Skin of body (tissue), 2 donors: ENCODE measurements around the gene VAV1. TPM values are rescaled to one million over a fixed set of nuclear protein-coding genes. Genes with fewer than 3 reads are reported as not detected.

Experiments used
- DNase-seq: peaks from one replicate; lab custom pipeline; 2025; lab: John Stamatoyannopoulos, UW
- total RNA-seq: library from RNA; depleted of rRNA; stranded (reverse); fragments of >200 nt; gene quantifications from one replicate; pipeline ENCODE4 v1.2.3, GENCODE V29; 2014

The VAV1 gene, protein sequence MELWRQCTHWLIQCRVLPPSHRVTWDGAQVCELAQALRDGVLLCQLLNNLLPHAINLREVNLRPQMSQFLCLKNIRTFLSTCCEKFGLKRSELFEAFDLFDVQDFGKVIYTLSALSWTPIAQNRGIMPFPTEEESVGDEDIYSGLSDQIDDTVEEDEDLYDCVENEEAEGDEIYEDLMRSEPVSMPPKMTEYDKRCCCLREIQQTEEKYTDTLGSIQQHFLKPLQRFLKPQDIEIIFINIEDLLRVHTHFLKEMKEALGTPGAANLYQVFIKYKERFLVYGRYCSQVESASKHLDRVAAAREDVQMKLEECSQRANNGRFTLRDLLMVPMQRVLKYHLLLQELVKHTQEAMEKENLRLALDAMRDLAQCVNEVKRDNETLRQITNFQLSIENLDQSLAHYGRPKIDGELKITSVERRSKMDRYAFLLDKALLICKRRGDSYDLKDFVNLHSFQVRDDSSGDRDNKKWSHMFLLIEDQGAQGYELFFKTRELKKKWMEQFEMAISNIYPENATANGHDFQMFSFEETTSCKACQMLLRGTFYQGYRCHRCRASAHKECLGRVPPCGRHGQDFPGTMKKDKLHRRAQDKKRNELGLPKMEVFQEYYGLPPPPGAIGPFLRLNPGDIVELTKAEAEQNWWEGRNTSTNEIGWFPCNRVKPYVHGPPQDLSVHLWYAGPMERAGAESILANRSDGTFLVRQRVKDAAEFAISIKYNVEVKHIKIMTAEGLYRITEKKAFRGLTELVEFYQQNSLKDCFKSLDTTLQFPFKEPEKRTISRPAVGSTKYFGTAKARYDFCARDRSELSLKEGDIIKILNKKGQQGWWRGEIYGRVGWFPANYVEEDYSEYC
- 4.7 TPM for total RNA-seq

GRCh38 chr19:6772028-6772865 is at the start of gene VAV1:
Gene VAV1 (plus strand): TSS chr19:6772708. CDS start chr19:6772808, 100 bp downstream.
- DNase-seq = no peak

DNA sequence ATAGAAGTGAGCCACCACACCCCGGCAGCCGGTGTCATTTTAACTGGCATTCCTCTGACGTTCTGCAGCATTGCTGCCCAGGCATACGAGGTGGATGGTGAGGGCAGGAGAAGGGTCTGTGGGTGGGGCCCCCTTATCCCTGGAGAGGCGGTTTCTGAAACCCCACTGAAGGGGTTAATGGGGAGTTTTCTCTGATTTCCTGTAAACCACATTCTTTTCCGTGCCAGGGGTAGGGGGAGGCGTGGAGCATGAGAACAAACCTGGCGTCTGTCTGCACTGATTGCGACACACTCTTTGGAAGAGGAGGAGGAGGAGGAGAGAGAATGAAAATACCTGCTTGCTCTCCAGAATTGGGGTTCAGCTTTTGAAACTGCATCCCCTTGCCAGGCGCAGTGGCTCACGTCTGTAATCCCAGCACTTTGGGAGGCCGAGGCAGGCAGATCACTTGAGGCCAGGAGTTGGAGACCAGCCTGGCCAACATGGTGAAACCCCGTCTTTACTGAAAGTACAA is 49.3 kb upstream of the VAV1 start:
- DNase-seq = no peak

- DNase-seq = no peak
These were observed 48.8 kb upstream of the VAV1 start for GRCh38 chr19:6723738-6724137.

GRCh38 chr19:6724631-6725492 is 47.6 kb upstream of the VAV1 start:
- DNase-seq = no peak

- no peak for DNase-seq
These were observed 46.8 kb upstream of the VAV1 start for GRCh38 chr19:6725513-6726231.

DNA sequence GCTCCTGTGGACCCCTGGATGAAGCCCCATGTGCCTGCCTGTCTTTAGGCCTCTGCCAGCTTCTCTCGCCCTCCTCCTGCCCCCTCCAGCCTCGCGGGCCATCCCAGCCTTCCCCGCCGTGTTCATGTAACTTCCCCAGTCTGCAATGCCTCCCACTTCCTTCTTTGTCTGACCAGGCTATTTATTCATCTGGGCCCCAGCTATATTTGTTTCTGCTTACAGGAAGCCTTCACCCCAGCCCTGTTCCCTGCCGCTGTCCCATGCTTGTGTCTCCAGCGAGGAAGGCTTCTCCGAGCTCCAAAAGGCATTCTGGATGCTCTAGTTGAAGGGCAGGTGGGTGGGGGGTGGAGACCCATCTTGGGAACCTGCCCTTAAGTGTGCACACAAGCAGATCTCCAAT is 44.2 kb upstream of the VAV1 start:
- DNase-seq = no peak

- DNase-seq = no peak
These were observed 42.8 kb upstream of the VAV1 start for GRCh38 chr19:6729573-6730152.

GRCh38 chr19:6730153-6730804 is 42.2 kb upstream of the VAV1 start:
- no peak for DNase-seq

DNA sequence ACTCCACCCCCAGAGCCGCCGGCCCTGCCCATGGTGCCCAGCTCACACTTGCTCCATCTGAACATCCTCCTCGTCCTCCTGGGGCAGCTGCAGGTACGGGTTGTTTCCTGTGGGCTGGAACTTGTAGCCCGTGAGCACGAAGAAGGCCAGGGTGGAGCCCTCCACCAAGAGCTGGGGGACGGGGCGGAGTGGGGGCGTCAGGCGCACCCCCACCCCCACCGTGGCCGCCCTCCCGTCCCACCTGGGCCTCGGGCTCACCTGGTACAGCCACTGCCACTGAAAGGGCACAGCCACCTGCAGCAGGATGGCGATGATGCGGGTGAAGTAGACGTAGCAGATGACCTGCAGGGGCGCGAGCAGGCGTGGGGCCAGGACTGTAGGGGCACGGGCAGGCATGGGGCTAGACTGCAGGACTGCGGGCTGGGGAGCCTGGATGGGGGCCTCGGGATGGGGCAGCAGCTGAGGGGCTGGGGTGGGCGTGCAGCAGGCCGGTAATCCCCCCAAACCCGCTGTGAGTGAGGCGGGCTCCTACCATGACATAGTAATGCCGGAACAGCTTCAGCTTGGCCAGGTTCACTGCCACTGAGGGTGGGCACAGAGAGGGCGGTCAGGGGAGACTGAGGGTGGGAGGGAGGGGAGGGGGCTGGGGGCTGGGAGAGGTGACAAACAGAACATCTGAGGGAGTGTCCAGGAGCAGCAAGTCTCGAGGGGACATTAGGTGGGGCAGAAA is 41.4 kb upstream of the VAV1 start:
- no peak for DNase-seq

DNA sequence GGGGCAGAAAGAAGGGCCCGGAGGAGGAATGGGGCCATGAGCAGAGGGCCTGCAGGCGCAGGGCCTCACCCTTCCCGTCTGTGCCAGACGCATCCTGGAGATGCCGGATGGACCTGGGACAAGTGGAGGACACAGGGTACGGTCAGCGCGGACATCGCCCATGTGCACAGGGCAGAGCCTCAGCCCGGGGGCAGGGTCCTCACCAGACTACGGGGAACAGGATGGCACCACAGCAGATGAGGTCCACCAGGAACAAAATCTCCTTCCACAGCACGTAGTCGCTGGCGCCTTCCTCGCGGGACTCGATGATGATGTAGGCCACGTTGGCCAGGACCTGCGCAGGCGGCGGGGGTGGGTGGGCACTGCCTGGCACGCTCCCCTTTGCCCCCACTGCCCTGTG is 40.7 kb upstream of the VAV1 start:
- no peak for DNase-seq

GRCh38 chr19:6732803-6733337 is 39.6 kb upstream of the VAV1 start:
- no peak for DNase-seq

DNA sequence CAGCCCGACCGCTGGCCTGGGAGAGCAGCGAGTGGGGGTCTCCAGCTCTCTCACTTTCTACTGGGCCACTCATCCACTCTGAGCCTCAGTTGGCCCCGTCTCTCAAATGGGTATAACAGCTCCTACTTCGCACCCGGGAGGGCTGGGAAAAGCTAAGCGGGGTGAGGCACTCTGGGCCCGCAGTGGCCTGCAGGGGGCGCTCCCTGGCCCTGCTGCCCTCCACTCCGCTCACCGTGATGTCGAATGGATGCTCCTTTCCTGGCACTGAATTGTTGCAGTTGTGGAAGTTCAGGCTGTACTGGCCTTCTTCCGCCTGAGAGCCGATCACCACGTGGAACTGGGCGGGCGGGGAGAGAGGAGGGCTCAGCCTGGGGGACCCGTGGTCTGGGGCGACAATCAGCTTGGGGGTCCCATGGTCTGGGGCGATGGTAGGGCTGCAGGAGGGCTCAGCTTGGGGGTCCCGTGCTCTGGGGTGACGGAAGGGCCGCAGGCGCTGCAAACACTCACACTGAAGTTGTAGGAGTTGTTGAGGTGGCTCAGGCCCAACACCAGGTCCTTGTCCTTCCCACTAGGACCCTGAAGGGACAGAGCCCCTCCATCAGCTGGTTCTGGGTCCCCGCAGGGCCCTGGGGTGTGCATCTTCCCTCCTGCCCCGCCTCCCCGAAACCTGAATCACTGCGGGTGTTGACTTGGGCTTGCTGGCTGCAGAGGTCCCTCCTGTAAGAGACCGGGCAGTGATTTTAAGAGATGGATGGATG is 39.0 kb upstream of the VAV1 start:
- DNase-seq = no peak

GRCh38 chr19:6734096-6734696 is 38.3 kb upstream of the VAV1 start:
- no peak for DNase-seq

DNA sequence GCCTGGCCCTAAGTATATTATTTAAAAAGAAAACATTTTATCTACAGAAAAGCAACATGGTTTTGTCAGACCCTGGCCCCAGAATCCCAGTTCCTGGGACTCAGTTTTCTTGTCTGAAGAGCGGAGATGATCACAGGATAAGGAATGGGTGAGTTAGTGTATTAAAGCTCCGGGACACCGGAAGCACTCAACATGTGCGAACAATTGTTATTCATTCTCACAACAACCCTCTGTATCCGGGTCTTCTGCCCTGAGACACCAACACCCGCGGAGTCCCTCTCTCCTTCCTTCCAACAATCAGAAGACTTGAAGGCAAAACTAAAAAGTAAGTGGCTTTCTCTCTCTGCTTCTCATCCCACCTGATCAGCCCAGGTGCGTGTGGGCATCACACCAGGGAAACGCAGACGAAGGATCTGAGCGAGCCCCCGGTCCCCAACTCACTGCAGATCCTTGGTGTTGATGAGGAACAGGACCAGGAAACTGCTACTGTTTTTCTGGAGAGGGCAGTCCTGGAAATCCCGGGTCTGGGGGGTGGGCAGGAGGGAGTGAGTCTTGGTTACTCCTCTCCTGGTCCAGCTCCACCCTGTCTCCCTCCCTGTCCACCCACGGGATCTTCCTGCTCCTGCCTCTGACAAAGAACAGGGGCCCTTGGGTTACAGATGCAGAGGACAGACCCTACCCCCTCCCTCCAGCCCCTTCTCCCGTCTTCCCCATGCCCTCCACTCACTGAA is 37.2 kb upstream of the VAV1 start:
- DNase-seq = no peak

DNA sequence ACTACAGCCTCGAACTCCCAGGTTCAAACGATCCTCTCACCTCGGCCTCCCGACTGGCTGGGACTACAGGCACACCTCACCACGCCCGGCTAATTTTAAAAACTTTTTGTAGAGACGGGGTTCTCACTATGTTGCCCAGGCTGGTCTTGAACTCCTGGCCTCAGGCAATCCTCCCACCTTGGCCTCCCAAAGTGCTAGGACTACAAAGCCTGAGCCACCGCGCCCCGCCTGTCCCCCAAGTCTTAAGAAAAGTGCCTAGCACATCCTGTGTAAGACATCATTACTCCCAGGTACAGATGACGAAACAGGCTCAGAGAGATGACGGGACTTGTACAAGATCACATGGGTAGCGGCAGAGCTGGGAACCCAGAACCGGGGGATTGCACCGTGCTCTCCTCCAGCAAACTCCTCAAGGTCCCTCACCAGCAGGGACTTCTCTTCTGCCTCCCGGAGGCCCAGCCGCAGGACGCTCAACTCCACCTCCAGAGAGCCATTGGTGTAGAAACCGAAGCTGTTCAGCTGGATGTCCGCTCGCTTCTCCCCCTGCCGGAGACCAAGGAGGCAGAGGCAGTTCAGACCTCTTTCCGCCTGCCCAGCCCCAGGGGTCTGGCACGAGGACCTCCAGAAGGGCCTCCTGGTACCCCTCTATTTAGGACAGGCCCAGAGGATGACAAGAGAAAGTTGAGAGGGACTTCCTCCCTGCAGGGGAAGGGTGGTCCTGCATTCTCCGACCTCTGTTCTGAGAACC is 36.2 kb upstream of the VAV1 start:
- DNase-seq = peak; percentile 37
